ENCODE data around the gene FICD.

The FICD gene

DNA sequence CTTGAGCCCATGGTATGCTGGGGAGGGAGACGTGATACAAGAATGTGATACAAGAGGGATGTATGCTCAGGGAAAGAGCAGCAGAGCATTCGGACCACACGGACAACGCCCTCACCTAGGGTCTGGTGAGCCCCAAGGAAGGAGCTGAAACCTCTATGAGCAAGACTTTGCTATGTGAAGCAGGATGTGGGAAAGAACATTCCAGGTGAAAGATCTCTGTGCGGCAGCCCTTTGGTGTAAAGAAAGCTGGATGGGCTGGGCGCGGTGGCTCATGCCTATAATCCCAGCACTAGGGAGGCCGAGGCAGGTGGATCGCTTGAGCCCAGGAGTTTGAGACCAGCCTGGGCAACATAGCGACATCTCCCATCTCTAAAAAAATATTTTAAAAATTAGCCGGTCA, 16.9 kb upstream of the FICD start:
- DNase-seq (ENCODE audit: low read depth in 2 of 2, low spot score in 1 of 2): no peak

DNA sequence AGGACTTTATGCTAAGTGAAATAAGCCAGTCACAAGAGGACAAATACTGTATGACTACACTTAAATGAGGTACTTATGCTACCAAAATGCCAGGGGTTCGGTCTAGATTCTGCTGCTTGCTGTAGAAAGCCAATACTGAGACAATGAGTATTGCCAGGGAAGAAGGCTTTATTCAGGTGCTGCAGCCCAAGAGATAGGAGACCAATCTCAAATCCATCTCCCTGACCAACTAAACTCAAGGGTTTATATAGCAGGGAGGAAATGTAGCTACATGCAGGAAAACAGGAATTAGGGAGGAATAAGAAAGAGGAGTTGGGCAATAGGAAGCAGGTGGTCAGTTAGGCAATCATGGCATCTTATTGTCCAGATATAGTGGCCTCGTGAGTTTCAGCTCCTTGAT, 12.2 kb upstream of the FICD start:
- no peak for DNase-seq (ENCODE audit: low read depth in 2 of 2, low spot score in 1 of 2)

DNA sequence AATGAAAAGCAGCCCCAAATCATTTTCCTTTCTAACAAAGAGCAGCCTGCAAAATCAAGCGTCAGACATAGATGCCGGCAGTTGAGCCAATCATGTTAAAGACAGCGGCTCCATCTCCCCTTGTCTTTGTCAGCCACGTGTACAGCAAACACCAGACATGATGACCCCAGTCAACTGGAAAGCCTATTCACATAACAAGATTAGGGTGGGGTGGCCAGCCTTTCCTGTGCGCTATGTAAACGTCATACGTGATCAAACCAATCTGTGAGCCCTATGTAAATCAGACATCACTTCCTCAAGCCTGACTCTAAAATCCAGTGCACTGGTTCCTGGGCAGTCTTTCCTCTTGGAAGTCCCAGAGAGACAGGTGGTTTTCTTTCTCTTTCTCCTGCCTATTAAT, 9.9 kb upstream of the FICD start:
- no peak for DNase-seq (ENCODE audit: low read depth in 2 of 2, low spot score in 1 of 2)

DNA sequence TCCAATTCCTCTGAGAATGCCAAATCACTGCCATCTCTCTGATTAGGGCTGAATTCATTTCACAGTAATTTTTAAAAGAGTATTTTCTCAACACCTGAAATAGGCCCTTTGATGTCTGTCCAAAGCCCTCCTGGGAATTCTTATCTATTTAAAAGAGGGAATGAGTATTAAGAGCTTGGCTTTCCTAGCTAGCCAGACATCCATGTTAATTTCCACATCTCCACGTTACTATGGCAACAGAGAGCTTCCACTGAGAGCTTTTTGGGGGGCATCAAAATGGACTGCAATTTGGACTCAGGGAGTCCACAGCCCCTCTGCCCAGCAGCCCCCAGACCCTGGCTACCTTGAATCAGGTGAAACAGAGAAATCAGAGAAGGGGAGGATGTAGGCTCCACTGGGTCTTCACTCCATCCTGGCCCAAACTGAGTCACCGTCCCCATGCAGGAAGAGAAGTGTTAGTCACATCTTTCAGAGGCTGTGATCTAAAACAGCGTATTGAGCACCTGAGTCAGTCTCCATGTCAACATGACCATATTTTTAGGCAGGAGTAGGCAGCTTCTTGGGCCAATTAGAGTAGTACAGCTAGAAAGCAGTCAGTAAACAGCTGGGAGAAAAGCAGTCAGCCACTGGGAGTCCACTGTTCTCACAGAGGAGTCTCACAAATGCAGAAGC, 7.0 kb upstream of the FICD start:
- DNase-seq (ENCODE audit: low read depth in 2 of 2, low spot score in 1 of 2): no peak

DNA sequence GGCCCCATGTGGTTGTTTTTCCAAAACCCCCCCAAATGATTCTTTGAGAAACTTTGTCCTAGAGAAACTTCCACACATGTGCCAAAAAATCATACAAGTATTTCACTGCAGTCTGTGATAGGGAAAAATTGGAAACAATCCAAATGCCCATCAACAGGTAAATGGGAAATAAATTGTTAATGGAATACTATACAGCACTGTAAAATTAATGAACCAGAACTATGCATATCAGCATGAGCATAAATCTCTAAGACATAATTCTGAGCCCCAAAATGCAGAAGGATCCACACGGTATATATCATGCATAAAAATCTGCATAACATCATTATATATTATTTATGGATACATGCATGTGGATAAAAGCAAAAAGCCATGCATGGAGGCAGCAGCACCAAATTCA, 5.3 kb upstream of the FICD start:
- no peak for DNase-seq (ENCODE audit: low read depth in 2 of 2, low spot score in 1 of 2)

DNA sequence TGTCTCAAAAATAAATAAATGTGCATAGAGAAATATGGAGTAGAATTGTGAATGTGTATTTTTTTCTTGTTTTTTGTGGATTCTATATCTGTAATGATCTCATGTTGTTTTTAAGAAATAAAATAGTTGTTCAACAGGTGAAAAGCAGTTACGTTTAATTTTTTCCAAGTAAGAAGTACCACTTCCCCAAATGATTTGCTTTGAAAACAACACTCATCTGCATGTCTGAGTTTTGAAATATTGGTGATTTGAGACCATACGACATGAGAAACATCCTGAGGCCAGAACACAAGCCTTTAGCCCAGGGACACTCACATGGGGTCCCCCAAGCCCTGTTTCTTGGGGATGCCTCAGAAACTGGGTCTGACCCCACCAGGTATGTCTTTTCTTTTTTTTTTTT, 4.2 kb upstream of the FICD start:
- no peak for DNase-seq (ENCODE audit: low read depth in 2 of 2, low spot score in 1 of 2)

DNA sequence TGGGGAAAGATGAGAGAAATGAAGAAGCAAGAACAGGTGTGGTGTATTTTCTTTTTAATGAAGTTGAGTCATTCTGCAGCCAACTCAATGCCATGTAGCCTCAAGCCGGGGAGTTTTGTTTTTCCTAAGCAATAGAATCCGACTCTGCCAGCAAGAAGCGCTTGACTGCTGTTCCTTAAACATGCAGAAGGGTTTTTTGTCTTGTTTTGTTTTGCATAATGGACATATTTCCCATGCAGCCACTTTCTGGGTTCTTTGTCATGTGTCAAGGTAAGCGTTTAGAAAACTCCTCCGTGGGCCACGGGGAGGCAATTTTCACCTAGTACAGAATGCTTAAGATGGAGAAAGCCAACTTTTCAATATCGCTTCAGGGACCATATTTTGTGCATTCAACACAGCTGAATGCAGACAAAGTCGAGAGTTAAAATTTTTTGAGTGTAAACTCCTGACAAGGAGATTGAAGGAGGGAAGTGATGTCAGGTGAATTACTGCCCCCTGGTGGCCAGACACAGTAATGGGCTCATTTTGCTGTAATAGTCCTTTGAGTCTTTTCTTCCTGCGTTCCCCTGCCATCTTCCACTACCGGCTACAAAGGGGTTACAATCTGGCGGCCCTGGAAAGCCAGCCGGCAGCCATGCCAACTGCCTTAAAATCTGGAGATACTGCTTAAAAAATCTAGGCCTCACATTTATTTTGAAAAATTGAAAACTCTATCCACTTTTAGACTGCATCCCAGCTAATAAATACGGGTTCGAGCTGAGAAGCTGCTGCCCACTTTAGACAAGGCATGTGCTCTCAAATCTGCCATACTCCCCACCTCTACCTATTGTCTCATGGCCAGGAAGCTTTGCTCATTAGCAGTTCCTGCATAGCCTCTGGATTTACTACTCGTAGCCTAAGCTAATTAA, 3.2 kb upstream of the FICD start:
- peak; percentile 56 to 68 for DNase-seq (ENCODE audit: low read depth in 2 of 2, low spot score in 1 of 2)

DNA sequence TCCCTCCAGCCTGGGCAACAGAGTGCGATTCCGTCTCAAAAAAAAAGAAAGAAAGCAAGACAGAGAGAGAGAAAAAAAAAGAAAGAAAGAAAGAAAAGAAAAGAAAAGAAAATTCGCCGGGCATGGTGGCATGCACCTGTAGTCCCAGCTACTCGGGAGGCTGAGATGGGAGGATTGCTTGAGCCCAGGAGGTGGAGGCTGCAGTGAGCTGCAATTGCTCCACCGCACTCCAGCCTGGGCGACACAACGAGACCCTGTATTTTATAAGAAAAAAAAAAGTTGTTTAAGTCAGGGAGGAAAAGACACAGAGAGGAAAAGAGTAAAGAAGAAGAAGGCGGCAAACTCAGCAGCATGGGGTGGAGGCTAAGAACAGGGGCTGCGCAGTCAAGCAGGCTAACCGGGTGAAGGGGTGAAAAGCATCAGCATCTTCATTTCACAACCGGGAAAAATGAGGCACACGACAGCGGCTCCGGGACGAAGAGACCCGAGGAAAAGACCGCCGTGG, 557 bp upstream of the FICD start:
- DNase-seq (ENCODE audit: low read depth in 2 of 2, low spot score in 1 of 2): no peak

DNA sequence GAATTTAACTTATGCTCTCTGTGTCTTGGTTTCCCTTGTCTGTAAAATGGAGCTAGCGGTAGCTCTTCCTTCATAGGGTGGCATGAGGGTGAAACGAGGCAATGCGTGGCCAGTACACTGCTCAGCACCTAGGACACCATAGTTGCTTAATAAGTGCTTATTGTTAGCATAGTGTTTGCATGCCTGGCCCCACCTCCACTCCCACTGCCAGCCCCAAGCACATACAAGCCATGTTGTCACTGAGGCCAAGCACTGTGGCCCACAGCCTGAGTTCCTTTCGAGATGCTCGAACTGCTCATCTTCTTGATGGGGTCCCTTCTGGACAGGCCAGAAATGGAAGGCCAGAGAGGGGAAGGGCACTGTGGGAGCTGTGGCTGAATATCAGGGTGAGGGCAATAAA, 839 bp downstream of the FICD start:
- DNase-seq (ENCODE audit: low read depth in 2 of 2, low spot score in 1 of 2): no peak

DNA sequence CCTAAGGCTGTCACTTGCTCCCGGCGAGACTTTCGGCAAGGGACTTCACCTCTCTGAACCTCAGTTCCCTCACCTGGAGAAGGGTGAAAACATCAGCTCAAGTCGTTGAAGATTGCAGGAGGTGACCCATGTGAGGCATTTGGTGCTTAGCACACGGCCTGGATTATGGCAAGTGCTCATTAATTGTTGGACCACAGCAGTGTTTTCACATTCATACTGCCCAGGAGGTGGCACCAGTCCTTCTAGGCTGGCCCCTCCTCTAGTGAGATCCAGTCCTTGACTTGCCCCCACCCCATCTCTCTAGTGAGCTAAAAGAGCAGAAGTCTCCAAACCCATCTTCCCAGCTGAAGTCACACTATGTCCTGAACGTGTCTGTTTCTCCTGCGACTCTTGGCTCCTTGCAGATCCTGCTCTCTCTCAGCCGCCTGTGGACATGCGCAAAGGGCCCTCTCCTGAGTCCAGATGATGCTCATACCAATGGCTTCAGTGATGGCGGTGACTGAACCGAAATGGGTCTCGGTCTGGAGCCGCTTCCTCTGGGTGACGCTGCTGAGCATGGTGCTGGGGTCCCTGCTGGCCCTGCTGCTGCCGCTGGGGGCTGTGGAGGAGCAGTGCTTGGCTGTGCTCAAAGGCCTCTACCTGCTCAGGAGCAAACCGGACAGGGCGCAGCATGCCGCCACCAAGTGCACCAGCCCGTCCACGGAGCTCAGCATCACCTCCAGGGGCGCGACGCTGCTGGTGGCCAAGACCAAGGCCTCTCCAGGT, 1.6 kb downstream of the FICD start:
- DNase-seq (ENCODE audit: low read depth in 2 of 2, low spot score in 1 of 2): no peak

DNA sequence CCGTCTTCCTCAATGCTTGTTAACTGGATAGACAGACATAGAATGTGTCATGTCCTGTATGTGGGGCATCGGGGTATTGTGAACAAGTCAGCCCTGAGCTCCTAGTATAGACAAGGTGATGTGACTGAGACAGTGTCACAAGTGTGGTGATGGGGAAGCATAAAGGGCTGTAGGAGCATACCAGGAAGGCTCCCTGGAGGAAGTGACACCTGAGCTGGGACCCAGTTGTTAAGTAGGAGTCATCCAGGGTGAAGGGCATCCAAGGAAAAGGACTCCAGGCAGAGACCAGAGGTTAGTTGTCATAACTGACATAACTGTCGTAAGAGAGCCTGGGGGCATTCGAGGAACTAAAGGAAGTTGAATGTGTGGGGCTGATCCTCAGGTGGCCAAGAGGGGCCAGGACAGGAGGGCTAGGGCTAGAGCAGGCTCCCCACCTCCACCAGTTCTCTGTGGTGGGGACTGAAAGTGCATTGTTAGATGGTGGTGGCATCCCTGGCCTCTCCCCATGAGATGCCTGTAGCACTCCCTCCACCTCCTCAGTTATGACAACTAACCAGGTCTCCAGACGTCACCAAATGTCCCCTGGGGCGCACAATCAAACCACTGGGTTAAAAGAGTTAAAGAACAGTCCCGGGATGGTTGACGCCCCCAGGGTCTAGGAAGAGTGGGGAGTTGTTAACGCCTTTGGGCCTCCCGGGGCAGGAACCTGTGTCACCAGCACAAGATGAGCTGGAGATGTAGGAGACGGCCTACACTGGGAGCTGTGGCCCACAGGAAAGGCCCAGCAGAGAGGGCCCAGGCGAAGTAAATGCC, 2.4 kb downstream of the FICD start:
- no peak for DNase-seq (ENCODE audit: low read depth in 2 of 2, low spot score in 1 of 2)

DNA sequence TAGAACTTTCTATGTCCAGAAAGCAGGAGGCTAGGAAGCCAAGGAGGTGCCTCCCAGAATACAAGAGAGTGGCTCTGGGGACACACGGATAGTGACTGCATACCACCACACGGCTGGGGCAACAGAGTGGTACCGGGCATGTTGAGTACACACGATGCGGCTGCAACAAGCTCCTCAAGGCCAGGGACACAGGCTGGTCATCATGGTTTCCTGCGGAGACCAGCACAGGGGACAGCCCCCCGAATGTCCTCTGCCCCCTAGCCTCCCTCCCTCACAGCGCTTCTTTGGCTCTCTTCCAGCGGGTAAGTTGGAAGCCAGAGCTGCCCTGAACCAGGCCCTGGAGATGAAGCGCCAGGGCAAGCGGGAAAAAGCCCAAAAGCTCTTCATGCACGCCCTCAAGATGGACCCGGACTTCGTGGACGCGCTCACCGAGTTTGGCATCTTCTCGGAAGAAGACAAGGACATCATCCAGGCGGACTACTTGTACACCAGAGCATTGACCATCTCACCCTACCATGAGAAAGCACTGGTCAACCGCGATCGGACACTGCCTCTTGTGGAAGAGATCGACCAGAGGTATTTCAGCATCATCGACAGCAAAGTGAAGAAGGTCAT, 3.1 kb downstream of the FICD start:
- DNase-seq (ENCODE audit: low read depth in 2 of 2, low spot score in 1 of 2): no peak

DNA sequence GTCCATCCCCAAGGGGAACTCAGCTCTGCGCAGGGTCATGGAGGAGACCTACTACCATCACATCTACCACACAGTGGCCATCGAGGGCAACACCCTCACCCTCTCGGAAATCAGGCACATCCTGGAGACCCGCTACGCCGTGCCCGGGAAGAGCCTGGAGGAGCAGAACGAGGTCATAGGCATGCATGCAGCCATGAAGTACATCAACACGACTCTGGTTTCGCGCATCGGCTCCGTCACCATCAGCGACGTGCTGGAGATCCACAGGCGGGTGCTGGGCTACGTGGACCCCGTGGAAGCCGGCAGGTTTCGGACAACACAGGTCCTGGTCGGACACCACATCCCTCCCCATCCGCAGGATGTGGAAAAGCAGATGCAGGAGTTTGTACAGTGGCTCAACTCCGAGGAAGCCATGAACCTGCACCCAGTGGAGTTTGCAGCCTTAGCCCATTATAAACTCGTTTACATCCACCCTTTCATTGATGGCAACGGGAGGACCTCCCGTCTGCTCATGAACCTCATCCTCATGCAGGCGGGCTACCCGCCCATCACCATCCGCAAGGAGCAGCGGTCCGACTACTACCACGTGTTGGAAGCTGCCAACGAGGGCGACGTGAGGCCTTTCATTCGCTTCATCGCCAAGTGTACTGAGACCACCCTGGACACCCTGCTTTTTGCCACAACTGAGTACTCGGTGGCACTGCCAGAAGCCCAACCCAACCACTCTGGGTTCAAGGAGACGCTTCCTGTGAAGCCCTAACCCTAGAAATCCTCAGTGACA, 3.8 kb downstream of the FICD start:
- DNase-seq (ENCODE audit: low read depth in 2 of 2, low spot score in 1 of 2): no peak

DNA sequence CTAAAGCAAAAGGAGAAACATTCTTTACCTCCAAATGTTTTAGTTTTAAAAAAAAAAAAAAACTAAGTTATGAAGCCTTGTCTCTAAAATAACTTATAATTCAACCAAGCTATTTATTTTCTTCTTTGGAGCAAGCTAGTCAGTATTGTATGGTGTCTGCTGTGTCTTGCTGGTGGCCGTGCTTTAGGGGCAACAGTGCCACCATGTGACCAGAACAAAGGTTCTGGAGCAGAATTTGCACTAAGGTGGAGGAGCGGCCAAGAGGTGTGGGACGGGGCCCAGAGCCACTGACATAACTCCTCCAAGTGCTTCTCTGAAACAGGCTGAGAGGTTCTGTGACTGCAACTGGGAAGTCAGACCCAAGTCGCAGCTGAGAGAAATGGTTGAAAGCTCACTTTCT, 4.5 kb downstream of the FICD start:
- no peak for DNase-seq (ENCODE audit: low read depth in 2 of 2, low spot score in 1 of 2)

DNA sequence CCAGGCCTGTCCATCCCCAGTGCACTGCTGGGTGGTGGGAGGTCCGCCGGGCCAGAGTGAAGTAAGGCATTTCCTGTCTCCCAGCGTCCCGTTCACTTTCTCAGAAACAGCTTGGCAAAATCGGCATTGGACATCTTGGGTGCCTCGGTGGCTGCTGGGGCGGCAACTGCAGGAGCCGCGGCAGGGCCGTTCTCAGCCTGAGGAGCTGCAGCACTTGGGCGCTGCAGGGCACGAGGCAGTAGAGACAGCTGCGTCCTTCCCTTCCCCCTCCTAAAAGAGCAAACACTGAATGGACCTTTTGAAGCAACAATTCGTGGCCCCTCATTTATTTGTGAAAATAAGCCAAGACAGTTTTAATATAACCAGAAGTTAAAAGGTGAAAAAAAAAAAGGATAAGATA, 8.3 kb downstream of the FICD start:
- DNase-seq (ENCODE audit: low read depth in 2 of 2, low spot score in 1 of 2): no peak

DNA sequence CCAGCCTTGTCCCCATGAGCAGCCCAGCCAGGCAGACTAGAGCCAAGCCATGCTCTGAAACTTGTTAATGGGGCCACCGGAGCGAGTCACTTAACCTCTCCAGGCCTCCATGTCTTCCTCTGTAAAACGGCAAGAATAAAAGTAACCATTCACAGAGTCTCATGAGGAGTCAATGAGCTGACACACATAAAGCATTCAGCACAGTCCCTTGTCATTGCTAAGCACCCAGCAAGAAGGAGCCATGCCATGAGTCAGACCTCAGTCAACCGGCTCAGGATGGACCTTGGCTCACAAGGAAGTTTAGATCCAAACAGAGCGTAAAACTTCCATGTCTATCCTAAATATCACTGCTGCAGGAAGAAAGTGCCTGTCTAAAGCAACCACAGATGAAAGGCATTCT, 10.6 kb downstream of the FICD start:
- DNase-seq (ENCODE audit: low read depth in 2 of 2, low spot score in 1 of 2): no peak

DNA sequence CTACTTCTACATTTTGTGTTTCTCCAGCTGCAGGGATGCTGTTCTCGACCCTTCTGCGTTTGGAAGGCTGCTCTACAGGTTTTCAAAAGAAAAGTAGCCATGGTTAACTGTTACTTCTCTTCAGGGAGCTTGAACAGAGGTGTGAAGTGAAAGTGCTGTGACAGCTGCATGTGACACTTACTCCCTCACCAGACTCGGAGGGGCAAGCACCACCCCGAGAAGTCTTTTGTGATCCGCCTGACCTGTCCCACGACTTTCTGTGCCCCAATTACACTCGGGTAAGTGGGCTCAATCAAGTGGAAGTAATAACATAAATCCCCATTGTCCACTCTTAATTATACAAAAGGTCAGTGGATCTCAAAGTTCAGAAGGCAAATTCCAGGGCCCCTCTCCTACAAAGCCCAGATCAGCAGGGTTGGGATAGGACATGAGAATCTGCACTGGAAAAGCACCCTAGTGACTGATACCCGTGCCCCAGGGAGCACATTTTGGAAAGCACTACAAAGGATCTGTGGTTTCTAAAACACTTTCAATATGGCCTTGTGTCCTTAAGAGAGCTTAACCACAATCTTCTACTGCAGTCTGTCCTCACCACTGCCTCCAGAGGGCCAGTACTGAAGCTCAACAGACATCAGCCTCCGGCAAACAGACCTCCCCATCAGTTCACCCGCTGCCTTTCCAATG, 11.5 kb downstream of the FICD start:
- DNase-seq (ENCODE audit: low read depth in 2 of 2, low spot score in 1 of 2): no peak

DNA sequence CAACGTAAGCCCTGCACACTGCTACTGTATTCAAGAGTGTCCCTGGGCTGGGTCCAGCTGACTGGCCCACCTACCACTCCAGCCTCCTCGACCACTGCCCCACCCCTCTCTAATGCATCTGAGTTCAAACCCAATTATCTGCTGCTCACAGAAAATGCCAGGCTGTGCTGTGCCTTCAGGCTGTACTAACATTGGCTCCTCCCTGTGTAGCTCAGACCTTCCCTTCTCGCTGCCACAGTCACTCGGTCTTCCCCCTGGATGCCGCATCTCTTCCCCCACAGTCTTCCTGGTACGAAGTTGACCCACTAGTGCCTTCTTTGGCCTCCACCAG, 12.1 kb downstream of the FICD start:
- DNase-seq (ENCODE audit: low read depth in 2 of 2, low spot score in 1 of 2): no peak

DNA sequence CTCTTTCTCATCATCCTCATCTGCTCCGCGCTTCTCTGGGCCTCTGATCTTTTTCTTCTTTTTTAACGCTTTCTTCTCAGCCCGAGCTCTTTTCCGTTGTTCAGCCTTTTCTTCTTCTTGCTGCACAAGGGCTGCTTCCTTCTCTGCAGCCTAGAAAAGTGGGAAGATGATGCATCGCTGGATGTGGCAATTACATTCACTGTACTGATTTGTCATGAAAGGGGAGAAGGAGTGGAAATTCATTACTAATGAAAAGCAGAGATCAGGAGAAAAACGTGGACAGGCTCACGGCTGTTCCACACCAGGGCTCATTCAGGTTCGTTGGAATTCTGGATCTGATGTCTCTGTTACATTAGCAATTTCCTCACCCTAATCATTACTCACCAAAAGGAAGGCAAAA, 15.1 kb downstream of the FICD start:
- no peak for DNase-seq (ENCODE audit: low read depth in 2 of 2, low spot score in 1 of 2)
